Mucosa of rectum (tissue), 2 donors: ENCODE data around the gene TPP1.
A peak's percentile ranks its signal among the peaks of the same experiment; 100 is the strongest.

Experiments
- H3K27ac ChIP-seq, 2 donors: one replicate each; pipeline ENCODE4 v1.7.0; 2013; ENCODE audit warnings: inconsistent platforms in 2 of 2, low read depth in 2 of 2, low read length in 2 of 2
- H3K27me3 ChIP-seq, 2 donors: one replicate each; pipeline ENCODE4 v1.7.0; 2013; ENCODE audit warnings: low read length in 2 of 2; ENCODE audit not compliant: control insufficient read depth in 2 of 2, insufficient read depth in 2 of 2
- H3K36me3 ChIP-seq, 2 donors: one replicate each; pipeline ENCODE4 v1.7.0; 2013; ENCODE audit warnings: low read length in 2 of 2; ENCODE audit not compliant: control insufficient read depth in 2 of 2, insufficient read depth in 2 of 2
- H3K4me1 ChIP-seq, 2 donors: one replicate each; pipeline ENCODE4 v1.7.0; 2013; ENCODE audit warnings: low read length in 2 of 2, mild to moderate bottlenecking in 1 of 2; ENCODE audit not compliant: control insufficient read depth in 2 of 2, insufficient read depth in 2 of 2
- H3K4me3 ChIP-seq, 2 donors: one replicate each; pipeline ENCODE4 v1.7.0; 2013; ENCODE audit warnings: low read length in 2 of 2
- H3K9ac ChIP-seq, 2 donors: one replicate each; pipeline ENCODE4 v1.7.0; 2013; ENCODE audit warnings: low read length in 2 of 2, low read depth in 1 of 2, mild to moderate bottlenecking in 1 of 2
- H3K9me3 ChIP-seq, 2 donors: one replicate each; pipeline ENCODE4 v1.7.0; 2013; ENCODE audit warnings: low read length in 2 of 2; ENCODE audit not compliant: control insufficient read depth in 2 of 2
- donor health status: healthy.
- donor health status: Normal muscosa, but diverticular disease.

TPP1 gene

DNA sequence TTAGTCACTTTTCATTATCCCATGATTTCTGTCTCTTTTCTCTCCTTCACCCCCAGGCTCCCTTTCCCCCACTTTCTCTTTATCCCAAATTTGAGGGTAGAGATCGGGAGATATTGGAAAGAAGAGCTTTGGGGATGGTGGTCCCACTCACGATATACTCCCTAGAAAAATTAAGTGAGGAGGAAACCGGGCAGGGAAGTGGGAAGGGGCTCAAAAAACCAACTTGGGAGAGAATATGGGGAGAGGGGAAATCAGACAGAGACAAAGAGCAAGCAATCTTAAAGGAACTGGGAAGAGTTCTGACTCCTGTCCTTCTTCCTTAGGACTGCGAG is 37.3 kb upstream of the TPP1 start:
- Histone ChIP-seq H3K27me3 (peaks cover 23 to 29% of the 10 kb centered on the region in 2 donors), H3K4me3 (no peak overlapping the region), H3K4me1 (peaks cover 0 to 4% of the 10 kb centered on the region in 2 donors), H3K9ac (peak overlapping the region in 1 of 2 donors; percentile 63), H3K36me3 (no peaks in the 10 kb centered on the region), H3K9me3 (no peaks in the 10 kb centered on the region), H3K27ac (no peak overlapping the region)

DNA sequence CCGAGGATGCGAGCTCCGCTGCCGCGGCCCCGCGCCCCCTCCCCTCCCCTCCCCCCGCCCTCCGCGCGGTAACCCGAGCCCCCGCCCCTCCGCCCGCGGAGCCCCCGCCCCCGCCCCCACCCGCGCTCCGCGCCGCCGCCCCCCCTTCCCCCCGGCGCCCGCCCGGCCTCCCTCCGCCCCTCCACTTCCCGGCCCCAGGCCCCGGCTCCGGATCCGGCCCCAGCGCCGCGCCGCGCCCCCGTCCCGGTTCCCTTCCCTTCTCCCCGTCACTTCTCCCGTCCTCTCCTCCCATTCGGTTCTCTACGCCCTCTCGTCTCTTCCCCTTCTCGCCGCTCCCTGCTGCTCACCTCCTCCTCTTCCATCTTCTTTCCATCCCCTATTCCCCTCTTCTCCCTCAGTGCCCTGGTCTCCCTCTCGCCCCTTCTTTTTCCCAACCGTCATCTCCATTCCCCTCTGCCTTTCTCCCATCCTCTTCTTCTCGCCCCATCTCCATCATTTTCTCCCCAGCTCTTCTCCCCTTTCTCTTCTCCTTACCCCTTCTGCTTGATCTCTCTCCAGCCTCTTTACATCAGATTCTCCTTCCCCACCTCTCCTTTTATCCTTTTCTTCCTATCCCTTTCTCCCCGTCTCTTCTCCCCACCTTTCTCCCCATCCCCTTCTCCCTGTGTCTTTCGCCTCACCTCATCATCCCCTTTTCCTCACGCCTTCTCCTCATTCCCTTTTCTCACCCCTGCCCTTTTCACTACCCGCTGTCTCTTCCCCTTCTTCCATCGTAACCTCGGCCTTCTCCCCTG is 36.8 kb upstream of the TPP1 start, which contains the start of gene DCHS1:
Gene DCHS1, minus strand, starts transcription at position 20 of the 794 bp plus-strand sequence. CDS start 14,196 bp downstream, outside the sequence.
- peak within 1 kb of the TSS; percentile 38 to 63 for H3K9ac ChIP-seq
- H3K27me3 ChIP-seq: peaks cover 23 to 29% of the 10 kb centered on the region in 2 donors

DNA sequence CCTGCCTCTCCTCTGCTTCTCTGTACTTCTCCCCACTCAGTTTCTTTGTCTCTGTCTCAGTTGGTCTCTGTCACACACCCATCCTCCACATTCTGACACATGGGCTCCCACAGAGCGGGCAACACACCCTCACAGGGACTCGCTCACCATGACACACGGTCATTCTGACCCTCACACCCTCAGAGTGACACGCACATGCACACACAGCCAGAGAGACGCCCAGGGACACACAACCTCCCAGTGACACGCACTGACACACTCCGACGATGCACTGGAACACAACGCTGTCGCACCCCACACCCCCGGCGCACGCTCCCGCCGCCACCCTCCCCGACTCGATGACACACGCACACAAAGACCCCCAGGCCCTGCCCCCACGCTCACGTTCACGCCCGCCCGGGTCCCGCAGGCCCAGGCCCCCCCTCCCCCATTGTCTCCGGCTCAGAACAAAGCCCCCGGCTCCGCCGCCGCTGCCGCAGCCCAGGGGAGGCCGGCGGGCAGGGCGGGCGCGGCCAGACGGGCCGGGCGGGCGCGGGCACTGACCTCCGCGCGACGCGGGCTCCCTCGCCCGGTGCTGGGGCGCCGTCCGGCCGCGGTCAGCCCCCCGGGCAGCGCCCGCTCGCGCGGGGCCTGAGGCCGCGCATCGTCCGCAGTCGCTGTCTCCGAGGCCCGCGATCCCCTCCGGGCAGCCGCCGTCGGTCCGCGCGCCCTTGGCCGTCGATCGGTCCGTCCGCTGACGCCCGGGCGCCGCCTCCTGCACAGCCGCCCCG is 36.0 kb upstream of the TPP1 start:
- Histone ChIP-seq H3K9me3 (no peaks in the 10 kb centered on the region), H3K4me3 (peak overlapping the region; percentile 45 to 66), H3K27ac (peak overlapping the region; percentile 41 to 53), H3K9ac (peak overlapping the region in 1 of 2 donors; percentile 51), H3K36me3 (no peaks in the 10 kb centered on the region), H3K27me3 (peaks cover 23 to 29% of the 10 kb centered on the region in 2 donors), H3K4me1 (peaks cover 0 to 4% of the 10 kb centered on the region in 2 donors)

More for the DNA sequence above, 36.8 kb upstream of the TPP1 start, which contains the start of gene DCHS1:
- peaks cover 0 to 4% of the 10 kb centered on the region in 2 donors for H3K4me1 ChIP-seq
- peak within 1 kb of the TSS; percentile 41 to 53 for H3K27ac ChIP-seq
- H3K36me3 ChIP-seq: no peaks in the 10 kb centered on the region
- no peaks in the 10 kb centered on the region for H3K9me3 ChIP-seq
- H3K4me3 ChIP-seq: peak within 1 kb of the TSS; percentile 49 to 66

DNA sequence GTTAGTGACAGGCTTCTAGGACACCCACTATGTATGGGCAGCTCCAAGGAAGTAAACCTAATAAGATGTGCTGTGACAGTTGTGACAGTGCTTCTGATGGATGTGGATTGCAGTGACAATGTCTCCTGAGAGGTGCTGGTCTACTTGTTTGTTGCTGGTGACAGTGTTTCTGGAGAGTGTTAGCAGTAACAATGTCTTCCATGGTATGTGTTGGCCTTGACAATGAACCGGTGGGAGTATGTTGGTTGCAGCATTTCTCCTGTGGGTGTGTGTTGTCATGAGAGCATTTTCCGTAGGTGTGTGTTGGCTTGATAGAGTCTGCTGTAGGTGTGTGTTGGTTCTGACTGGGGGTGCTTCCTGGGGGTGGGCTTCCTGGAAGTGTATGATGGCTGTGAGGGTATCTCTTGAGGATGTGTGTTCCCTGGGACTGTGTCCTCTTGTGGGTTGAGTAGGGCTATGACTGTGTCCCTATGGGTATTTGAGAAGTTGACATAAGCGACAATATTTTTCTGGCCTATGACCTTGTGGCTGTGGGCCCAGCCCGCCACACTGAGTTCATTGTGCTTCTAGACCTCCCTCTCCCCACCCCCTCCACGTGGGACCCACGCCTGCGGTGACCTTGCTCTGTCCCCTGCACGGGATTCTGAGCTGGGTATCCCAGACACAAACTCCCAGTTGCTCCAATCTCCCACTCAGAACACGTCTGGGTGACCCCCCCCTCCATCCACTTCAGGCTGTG is 35.2 kb upstream of the TPP1 start:
- peaks cover 0 to 4% of the 10 kb centered on the region in 2 donors for H3K4me1 ChIP-seq
- H3K36me3 ChIP-seq: no peaks in the 10 kb centered on the region
- no peaks in the 10 kb centered on the region for H3K9me3 ChIP-seq
- H3K9ac ChIP-seq: peak overlapping the region in 1 of 2 donors; percentile 51
- peak overlapping the region; percentile 41 to 53 for H3K27ac ChIP-seq
- peaks cover 23 to 33% of the 10 kb centered on the region in 2 donors for H3K27me3 ChIP-seq
- H3K4me3 ChIP-seq: peak overlapping the region; percentile 45 to 66

DNA sequence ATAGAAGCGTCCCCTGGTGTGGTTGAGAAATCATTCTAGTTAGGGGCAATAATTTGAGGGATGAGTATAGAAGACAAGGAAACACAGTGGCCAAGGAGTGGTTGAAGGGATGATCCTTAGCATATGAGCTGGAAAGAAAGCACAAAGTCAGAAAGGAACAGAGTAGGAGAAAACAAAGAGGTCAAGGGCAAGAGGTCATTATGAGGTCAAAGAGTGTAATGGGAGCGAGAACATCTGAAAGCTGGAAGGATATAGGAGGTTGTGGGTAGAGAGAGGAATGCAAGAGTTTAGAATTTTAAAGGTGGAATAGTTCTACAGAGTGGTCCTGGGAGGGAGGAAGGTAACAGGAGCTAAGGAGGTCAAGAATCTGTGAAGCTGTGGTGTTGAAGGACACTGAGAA is 34.4 kb upstream of the TPP1 start:
- peaks cover 21 to 30% of the 10 kb centered on the region in 2 donors for H3K27me3 ChIP-seq
- no peak overlapping the region for H3K27ac ChIP-seq
- no peak overlapping the region for H3K4me3 ChIP-seq

DNA sequence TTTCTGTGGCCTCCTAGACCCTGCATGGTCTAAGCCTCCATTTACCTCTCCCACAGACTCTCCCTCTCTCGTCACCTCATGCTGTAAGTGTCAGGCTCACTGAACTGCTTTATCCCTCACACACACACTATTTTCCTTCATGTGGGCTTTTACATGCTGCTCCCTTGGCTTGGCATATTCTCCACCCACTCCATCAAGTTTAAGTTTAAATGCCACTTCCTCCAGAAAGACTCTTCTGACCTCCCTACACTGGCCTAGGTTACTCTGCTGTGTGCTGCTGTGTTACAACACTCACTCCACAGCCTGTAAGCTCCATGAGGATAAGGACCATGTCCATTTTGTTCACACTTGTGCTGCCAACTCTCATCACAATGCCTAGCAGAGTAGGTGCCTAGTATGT is 33.9 kb upstream of the TPP1 start:
- H3K9ac ChIP-seq: no peak overlapping the region
- H3K27ac ChIP-seq: no peak overlapping the region
- H3K27me3 ChIP-seq: peaks cover 20 to 29% of the 10 kb centered on the region in 2 donors
- no peak overlapping the region for H3K4me3 ChIP-seq
- no peaks in the 10 kb centered on the region for H3K36me3 ChIP-seq
- H3K4me1 ChIP-seq: peaks cover 0 to 4% of the 10 kb centered on the region in 2 donors
- H3K9me3 ChIP-seq: no peaks in the 10 kb centered on the region

More for the DNA sequence above, 34.4 kb upstream of the TPP1 start:
- Histone ChIP-seq H3K36me3 (no peaks in the 10 kb centered on the region), H3K4me1 (peaks cover 0 to 4% of the 10 kb centered on the region in 2 donors), H3K9ac (no peak overlapping the region), H3K9me3 (no peaks in the 10 kb centered on the region)

DNA sequence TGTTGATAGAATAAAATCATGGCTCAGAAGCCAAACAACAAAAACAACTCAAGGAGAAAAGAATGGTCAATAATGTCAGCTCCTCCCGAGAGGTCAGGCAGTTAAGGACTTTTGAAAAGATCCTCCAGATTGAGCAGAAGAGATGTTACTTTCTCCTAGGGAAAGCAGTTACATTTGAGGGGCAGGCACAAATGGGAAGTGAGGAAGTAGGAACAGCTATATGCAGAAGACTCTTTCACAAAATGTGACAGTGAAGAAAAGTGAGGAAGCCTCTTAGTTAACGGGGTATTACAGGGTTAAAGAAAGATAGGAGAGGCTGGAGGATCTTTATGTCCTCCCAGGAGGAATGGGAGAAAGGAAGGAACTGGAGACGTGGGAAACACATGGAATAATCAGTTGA is 33.0 kb upstream of the TPP1 start:
- peaks cover 19 to 29% of the 10 kb centered on the region in 2 donors for H3K27me3 ChIP-seq
- H3K4me3 ChIP-seq: no peak overlapping the region
- H3K36me3 ChIP-seq: no peaks in the 10 kb centered on the region
- H3K27ac ChIP-seq: no peak overlapping the region
- peaks cover 7 to 8% of the 10 kb centered on the region in 2 donors for H3K4me1 ChIP-seq
- no peaks in the 10 kb centered on the region for H3K9me3 ChIP-seq
- H3K9ac ChIP-seq: no peak overlapping the region

DNA sequence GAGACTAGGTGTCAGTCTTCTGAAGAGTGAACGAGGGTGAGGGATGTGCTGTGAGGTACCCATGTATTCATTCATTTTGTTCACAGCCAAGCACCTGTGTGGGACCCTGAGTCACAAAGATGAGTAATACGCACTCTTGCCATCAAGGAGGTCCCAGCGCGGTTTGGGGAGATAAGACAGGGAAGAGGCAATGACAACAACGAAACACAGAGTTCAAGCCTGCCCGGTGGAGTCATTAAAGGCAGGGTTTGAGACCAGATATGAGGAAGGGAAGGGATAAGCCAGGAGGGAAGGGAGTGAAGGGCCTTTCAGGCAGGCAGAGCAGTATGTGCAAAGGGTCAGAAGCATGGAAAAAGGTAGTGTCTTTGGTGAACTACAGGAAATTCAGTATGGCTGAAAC is 31.8 kb upstream of the TPP1 start:
- Histone ChIP-seq H3K27ac (no peak overlapping the region), H3K27me3 (peaks cover 13 to 17% of the 10 kb centered on the region in 2 donors), H3K36me3 (no peaks in the 10 kb centered on the region), H3K9me3 (no peaks in the 10 kb centered on the region), H3K4me1 (peaks cover 18 to 20% of the 10 kb centered on the region in 2 donors), H3K9ac (no peak overlapping the region), H3K4me3 (no peak overlapping the region)

DNA sequence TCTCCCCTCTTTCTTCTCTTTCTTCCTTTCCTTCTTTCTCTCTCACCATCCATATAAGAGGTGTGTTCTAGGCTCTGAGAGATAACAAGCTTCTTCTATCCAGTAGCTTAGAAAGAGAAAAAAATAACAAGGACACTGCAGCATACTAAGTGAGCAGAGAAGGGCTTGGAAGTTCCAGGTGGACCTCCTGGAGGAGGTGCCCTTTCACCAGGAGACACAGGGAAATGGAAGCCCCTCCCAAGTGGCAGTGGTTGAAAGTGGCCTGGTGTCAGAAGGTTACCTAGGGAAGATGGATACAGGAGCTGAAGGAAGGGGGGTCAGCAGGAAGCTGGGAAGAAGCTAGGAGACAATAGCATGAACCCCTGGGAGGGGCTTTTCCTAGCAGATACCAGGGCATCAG is 30.9 kb upstream of the TPP1 start:
- Histone ChIP-seq H3K27ac (no peak overlapping the region), H3K4me1 (peaks cover 20 to 22% of the 10 kb centered on the region in 2 donors), H3K27me3 (peaks cover 11 to 16% of the 10 kb centered on the region in 2 donors), H3K4me3 (no peak overlapping the region), H3K9ac (no peak overlapping the region), H3K9me3 (no peaks in the 10 kb centered on the region), H3K36me3 (no peaks in the 10 kb centered on the region)
